Heart left ventricle (tissue), 13 donors: Measurements from ENCODE around the gene ERFE.

Experiments
- POLR2A ChIP-seq, 2 donors: fragments of 450-650 bp; IDR thresholded peaks; one replicate each; pipeline ENCODE4 v1.6.1; 2017; ENCODE audit warnings: antibody characterized with exemption in 2 of 2, mild to moderate bottlenecking in 2 of 2, moderate library complexity in 2 of 2
- TF ChIP-seq, protein P1 (sequence below), 12 donors: fragments of 200-600 bp; sonication (generic) in 4 of 12; IDR thresholded peaks; one replicate each; pipeline versions ENCODE4 v1.5.0 to v1.8.0; 2018 to 2022; ENCODE audit warnings: antibody characterized with exemption in 12 of 12, mild to moderate bottlenecking in 5 of 12
- donor health status: ischemic (EF 13 %, LVEDD 7.1; RV severe dilation, severe dysfunction).
- donor health status: DM: no; HTN: yes; CAD: no.
- donor health status: DM: no; HTN: no; CAD: no.
- donor health status: ischemic (EF 25% LVEDD 6.9; RV normal size, moderate dysfunction).
- donor health status: ischemic (EF 25% LVEDD 5.7; RV mildly dilated, moderate dysfunction).
- donor health status: ischemic (EF 35%, LVEDD 5.7; RV mildly dilated, moderate dysfunction).
- donor health status: nonischemic (EF 11% LVEDD 7.7; RV severe dilation, severe dysfunction).
- donor health status: DM: yes; HTN: yes; CAD: no.
- donor health status: PGD.
- donor health status: ischemic (EF 29% LVEDD 5.4; RV normal size, mild dysfunction).
- donor health status: nonischemic (EF 23%, LVEDD 6.1; RV moderate dilation, normal function).

DNA sequence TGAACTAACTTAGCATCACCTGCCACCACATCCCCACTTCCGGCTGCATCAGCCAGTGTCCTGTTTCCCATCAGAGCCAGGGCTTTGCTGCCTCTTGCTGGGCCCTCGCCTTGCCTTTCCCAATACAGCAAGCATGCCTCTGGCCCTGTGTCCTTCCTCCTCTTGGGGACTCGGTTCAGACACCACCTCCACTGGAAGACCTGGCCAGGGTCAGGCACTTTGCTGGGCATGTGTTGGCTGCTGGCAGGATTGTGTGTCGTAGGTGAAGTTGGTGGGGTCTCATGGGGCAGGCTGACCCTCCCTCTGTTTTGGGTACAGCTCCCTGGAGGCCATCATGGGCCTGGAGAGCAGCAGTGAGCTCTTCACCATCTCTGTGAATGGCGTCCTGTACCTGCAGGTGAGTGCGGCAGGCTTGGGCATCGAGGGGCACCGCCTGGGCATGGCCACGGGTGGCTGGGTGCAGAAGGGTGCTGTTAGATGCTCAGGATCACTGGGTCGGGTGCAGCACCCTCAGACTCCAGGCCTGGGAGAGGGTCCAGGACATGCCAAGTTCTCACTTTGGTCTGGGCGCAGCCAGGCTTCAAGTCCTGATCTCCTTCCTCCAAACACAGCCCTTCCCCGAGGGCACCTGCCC, 6.6 kb downstream of the ERFE start:
- TF ChIP-seq, protein P1, sequence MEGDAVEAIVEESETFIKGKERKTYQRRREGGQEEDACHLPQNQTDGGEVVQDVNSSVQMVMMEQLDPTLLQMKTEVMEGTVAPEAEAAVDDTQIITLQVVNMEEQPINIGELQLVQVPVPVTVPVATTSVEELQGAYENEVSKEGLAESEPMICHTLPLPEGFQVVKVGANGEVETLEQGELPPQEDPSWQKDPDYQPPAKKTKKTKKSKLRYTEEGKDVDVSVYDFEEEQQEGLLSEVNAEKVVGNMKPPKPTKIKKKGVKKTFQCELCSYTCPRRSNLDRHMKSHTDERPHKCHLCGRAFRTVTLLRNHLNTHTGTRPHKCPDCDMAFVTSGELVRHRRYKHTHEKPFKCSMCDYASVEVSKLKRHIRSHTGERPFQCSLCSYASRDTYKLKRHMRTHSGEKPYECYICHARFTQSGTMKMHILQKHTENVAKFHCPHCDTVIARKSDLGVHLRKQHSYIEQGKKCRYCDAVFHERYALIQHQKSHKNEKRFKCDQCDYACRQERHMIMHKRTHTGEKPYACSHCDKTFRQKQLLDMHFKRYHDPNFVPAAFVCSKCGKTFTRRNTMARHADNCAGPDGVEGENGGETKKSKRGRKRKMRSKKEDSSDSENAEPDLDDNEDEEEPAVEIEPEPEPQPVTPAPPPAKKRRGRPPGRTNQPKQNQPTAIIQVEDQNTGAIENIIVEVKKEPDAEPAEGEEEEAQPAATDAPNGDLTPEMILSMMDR (IDR thresholded peaks at IDR 0.05), result no peak
- no peak for TF ChIP-seq POLR2A (IDR thresholded peaks at IDR 0.05)
